SK-N-SH treated with all-trans-retinoic acid at 6 μM for 48 hours (cell line): ENCODE results near the gene NPAS3.

Experiments
- ATAC-seq: fragments of 200-7000 bp; cut with Tn5 transposase; 3 replicates; pipeline ENCODE4 v1.9.1; 2020; ENCODE audit warnings: mild to moderate bottlenecking, moderate library complexity
- ARNTL ChIP-seq: fragments of 450-650 bp; formaldehyde crosslinking; IDR thresholded peaks from 2 replicates; pipeline ENCODE4 v1.5.0; 2020; ENCODE audit warnings: low read depth, mild to moderate bottlenecking, moderate library complexity, borderline replicate concordance
- BACH2 ChIP-seq: fragments of 250-450 bp; sonication (Bioruptor Pico); IDR thresholded peaks from 2 replicates; pipeline ENCODE4 v1.9.0; 2021; ENCODE audit warnings: mild to moderate bottlenecking, borderline replicate concordance
- CSDC2 ChIP-seq: fragments of 250-450 bp; sonication (Bioruptor Pico); IDR thresholded peaks from 2 replicates; pipeline ENCODE4 v1.5.0; 2020; ENCODE audit warnings: mild to moderate bottlenecking, moderate library complexity
- ESRRG ChIP-seq: fragments of 250-450 bp; sonication (Bioruptor Pico); IDR thresholded peaks from 2 replicates; pipeline ENCODE4 v1.6.1; 2021; ENCODE audit warnings: mild to moderate bottlenecking
- GLIS3 ChIP-seq: fragments of 250-450 bp; sonication (Bioruptor Pico); IDR thresholded peaks from 2 replicates; pipeline ENCODE4 v1.5.0; 2020; ENCODE audit warnings: mild to moderate bottlenecking, moderate library complexity
- ISL1 ChIP-seq: fragments of 250-450 bp; sonication (Bioruptor Pico); IDR thresholded peaks from 2 replicates; pipeline ENCODE4 v2.1.2; 2022; ENCODE audit warnings: mild to moderate bottlenecking, moderate library complexity
- OSR1 ChIP-seq: fragments of 250-450 bp; sonication (Bioruptor Pico); IDR thresholded peaks from 2 replicates; pipeline ENCODE4 v1.8.0; 2022; ENCODE audit warnings: moderate library complexity, mild to moderate bottlenecking, inconsistent platforms
- PPARA ChIP-seq: fragments of 250-450 bp; sonication (Bioruptor Pico); IDR thresholded peaks from 2 replicates; pipeline ENCODE4 v1.5.0; 2020; ENCODE audit warnings: mild to moderate bottlenecking, borderline replicate concordance
- RARB ChIP-seq: fragments of 250-450 bp; sonication (Bioruptor Pico); IDR thresholded peaks from 2 replicates; pipeline ENCODE4 v1.8.0; 2021; ENCODE audit warnings: mild to moderate bottlenecking, moderate library complexity
- TCF4 ChIP-seq: fragments of 250-450 bp; sonication (Bioruptor Pico); IDR thresholded peaks from 2 replicates; pipeline ENCODE4 v1.8.0; 2021; ENCODE audit warnings: mild to moderate bottlenecking, moderate library complexity, borderline replicate concordance
- TOX ChIP-seq: fragments of 250-450 bp; sonication (Bioruptor Pico); IDR thresholded peaks from 2 replicates; pipeline ENCODE4 v1.8.0; 2021; ENCODE audit warnings: mild to moderate bottlenecking, moderate library complexity, borderline replicate concordance
- ZC3H10 ChIP-seq: fragments of 250-450 bp; sonication (Bioruptor Pico); IDR thresholded peaks from 2 replicates; pipeline ENCODE4 v1.5.1; 2021; ENCODE audit warnings: mild to moderate bottlenecking, moderate library complexity
- ZFP3 ChIP-seq: fragments of 250-450 bp; sonication (Bioruptor Pico); IDR thresholded peaks from 2 replicates; pipeline ENCODE4 v1.5.0; 2020; ENCODE audit warnings: mild to moderate bottlenecking, moderate library complexity
- ZNF565 ChIP-seq: fragments of 450-650 bp; formaldehyde crosslinking; conservative IDR thresholded peaks from 2 replicates; pipeline ENCODE4 v1.5.0; 2020; ENCODE audit warnings: low read depth, mild to moderate bottlenecking, moderate library complexity
- ZNF70 ChIP-seq: fragments of 450-650 bp; formaldehyde crosslinking; IDR thresholded peaks from 2 replicates; pipeline ENCODE4 v1.5.0; 2020; ENCODE audit warnings: mild to moderate bottlenecking, moderate library complexity
- ZNF8 ChIP-seq: fragments of 450-650 bp; formaldehyde crosslinking; IDR thresholded peaks from 2 replicates; pipeline ENCODE4 v1.5.0; 2020; ENCODE audit warnings: mild to moderate bottlenecking, moderate library complexity
- TF ChIP-seq, protein P1 (sequence below): fragments of 250-450 bp; sonication (Bioruptor Pico); IDR thresholded peaks from 2 replicates; pipeline ENCODE4 v1.8.0; 2020; ENCODE audit warnings: mild to moderate bottlenecking, moderate library complexity, borderline replicate concordance
- TF ChIP-seq, protein P2 (sequence below): fragments of 250-450 bp; sonication (Bioruptor Pico); IDR thresholded peaks from 2 replicates; pipeline ENCODE4 v1.5.0; 2020; ENCODE audit warnings: mild to moderate bottlenecking, moderate library complexity
- TF ChIP-seq, protein P3 (sequence below): fragments of 250-450 bp; sonication (Bioruptor Pico); IDR thresholded peaks from 2 replicates; pipeline ENCODE4 v1.8.0; 2021; ENCODE audit warnings: low read depth, mild to moderate bottlenecking, moderate library complexity, borderline replicate concordance
- TF ChIP-seq, protein P4 (sequence below): fragments of 250-450 bp; sonication (Bioruptor Pico); IDR thresholded peaks from 2 replicates; pipeline ENCODE4 v1.5.1; 2021; ENCODE audit warnings: mild to moderate bottlenecking, moderate library complexity
- TF ChIP-seq, protein P5 (sequence below): fragments of 250-450 bp; sonication (Bioruptor Pico); IDR thresholded peaks from 2 replicates; pipeline ENCODE4 v1.5.1; 2020; ENCODE audit warnings: low read depth, mild to moderate bottlenecking, moderate library complexity

The NPAS3 gene

DNA sequence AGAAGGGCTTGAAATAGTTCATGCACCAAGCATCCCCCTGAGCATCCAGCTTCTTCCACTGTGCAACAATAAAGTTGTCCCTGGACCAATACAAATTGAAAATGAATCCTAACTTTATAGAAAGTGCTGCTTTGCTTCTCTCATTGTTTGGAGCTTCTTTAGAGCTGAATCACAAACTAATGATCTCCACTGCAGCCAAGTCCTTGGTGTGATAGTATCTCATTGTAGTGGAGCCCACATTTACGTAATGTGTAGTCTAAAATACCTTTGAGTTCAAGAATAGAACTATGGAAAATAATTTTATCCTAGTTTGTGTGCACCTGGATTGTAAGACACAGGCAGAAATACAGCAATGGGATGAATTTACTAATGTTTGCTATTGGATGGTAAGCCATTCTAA lies 692.3 kb downstream of the NPAS3 start:
- TF ChIP-seq TOX (CRISPR knock-in tag) (no peak), ZFP3 (CRISPR knock-in tag) (no peak), BACH2 (CRISPR knock-in tag) (no peak), ZNF565 (CRISPR knock-in tag) (no peak), CSDC2 (CRISPR knock-in tag) (no peak), ZNF70 (CRISPR knock-in tag) (no peak), ZC3H10 (CRISPR knock-in tag) (no peak)
- TF ChIP-seq, protein P1, sequence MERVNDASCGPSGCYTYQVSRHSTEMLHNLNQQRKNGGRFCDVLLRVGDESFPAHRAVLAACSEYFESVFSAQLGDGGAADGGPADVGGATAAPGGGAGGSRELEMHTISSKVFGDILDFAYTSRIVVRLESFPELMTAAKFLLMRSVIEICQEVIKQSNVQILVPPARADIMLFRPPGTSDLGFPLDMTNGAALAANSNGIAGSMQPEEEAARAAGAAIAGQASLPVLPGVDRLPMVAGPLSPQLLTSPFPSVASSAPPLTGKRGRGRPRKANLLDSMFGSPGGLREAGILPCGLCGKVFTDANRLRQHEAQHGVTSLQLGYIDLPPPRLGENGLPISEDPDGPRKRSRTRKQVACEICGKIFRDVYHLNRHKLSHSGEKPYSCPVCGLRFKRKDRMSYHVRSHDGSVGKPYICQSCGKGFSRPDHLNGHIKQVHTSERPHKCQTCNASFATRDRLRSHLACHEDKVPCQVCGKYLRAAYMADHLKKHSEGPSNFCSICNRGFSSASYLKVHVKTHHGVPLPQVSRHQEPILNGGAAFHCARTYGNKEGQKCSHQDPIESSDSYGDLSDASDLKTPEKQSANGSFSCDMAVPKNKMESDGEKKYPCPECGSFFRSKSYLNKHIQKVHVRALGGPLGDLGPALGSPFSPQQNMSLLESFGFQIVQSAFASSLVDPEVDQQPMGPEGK, result no peak
- no peak for ATAC-seq

DNA sequence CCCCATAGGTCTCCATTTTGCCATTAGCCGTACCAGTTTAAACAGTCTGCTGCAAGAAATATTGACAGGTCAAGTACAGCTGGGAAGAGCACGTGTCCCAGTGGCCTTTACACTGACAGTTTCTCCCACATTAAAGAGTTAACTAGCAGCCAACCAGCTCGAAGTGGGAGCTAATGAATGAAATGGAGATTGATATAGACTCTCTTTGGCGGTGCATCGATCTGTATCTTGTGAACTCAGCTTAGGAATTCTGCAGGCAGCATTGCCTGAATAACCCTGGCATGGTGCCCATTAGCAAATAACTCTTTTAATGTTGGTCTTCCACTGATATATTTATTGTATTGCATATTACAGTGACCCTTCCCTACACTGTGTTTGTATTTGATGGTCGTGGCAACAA lies 692.8 kb downstream of the NPAS3 start:
- ATAC-seq, result no peak
- no peak for TF ChIP-seq PPARA (CRISPR knock-in tag)
- TF ChIP-seq, protein P2, sequence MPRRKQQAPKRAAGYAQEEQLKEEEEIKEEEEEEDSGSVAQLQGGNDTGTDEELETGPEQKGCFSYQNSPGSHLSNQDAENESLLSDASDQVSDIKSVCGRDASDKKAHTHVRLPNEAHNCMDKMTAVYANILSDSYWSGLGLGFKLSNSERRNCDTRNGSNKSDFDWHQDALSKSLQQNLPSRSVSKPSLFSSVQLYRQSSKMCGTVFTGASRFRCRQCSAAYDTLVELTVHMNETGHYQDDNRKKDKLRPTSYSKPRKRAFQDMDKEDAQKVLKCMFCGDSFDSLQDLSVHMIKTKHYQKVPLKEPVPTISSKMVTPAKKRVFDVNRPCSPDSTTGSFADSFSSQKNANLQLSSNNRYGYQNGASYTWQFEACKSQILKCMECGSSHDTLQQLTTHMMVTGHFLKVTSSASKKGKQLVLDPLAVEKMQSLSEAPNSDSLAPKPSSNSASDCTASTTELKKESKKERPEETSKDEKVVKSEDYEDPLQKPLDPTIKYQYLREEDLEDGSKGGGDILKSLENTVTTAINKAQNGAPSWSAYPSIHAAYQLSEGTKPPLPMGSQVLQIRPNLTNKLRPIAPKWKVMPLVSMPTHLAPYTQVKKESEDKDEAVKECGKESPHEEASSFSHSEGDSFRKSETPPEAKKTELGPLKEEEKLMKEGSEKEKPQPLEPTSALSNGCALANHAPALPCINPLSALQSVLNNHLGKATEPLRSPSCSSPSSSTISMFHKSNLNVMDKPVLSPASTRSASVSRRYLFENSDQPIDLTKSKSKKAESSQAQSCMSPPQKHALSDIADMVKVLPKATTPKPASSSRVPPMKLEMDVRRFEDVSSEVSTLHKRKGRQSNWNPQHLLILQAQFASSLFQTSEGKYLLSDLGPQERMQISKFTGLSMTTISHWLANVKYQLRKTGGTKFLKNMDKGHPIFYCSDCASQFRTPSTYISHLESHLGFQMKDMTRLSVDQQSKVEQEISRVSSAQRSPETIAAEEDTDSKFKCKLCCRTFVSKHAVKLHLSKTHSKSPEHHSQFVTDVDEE, result no peak

DNA sequence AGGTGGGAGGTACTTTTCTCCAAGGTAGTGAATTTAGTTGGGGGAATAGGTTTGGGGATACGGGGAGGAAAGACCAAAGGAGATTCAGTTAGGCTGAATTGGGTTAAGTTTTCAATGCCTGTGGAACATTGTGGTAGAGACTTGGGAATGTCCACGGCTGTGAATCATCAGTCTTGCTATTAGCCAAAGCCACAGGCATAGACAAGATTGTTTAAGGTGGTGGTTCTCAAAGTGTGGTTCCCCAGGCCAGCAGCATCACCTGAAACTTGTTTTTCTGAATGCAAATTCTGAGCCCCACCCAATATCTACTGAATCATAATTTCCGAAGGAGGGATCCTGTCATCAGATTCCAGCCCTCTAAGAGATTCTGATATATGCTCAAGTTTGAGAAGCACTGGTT lies 696.0 kb downstream of the NPAS3 start:
- TF ChIP-seq ZNF70 (CRISPR knock-in tag) (no peak), TCF4 (CRISPR knock-in tag) (no peak), ISL1 (CRISPR knock-in tag) (no peak), GLIS3 (CRISPR knock-in tag) (no peak), RARB (no peak), ESRRG (no peak), OSR1 (no peak), ZNF565 (CRISPR knock-in tag) (no peak), ZC3H10 (CRISPR knock-in tag) (no peak), TOX (CRISPR knock-in tag) (no peak), ZNF8 (CRISPR knock-in tag) (no peak), ZFP3 (CRISPR knock-in tag) (no peak), BACH2 (CRISPR knock-in tag) (no peak), ARNTL (CRISPR knock-in tag) (no peak), PPARA (CRISPR knock-in tag) (no peak)
- TF ChIP-seq, protein P3, sequence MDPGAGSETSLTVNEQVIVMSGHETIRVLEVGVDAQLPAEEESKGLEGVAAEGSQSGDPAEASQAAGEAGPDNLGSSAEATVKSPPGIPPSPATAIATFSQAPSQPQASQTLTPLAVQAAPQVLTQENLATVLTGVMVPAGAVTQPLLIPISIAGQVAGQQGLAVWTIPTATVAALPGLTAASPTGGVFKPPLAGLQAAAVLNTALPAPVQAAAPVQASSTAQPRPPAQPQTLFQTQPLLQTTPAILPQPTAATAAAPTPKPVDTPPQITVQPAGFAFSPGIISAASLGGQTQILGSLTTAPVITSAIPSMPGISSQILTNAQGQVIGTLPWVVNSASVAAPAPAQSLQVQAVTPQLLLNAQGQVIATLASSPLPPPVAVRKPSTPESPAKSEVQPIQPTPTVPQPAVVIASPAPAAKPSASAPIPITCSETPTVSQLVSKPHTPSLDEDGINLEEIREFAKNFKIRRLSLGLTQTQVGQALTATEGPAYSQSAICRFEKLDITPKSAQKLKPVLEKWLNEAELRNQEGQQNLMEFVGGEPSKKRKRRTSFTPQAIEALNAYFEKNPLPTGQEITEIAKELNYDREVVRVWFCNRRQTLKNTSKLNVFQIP (CRISPR knock-in tag), result no peak
- TF ChIP-seq, protein P4, sequence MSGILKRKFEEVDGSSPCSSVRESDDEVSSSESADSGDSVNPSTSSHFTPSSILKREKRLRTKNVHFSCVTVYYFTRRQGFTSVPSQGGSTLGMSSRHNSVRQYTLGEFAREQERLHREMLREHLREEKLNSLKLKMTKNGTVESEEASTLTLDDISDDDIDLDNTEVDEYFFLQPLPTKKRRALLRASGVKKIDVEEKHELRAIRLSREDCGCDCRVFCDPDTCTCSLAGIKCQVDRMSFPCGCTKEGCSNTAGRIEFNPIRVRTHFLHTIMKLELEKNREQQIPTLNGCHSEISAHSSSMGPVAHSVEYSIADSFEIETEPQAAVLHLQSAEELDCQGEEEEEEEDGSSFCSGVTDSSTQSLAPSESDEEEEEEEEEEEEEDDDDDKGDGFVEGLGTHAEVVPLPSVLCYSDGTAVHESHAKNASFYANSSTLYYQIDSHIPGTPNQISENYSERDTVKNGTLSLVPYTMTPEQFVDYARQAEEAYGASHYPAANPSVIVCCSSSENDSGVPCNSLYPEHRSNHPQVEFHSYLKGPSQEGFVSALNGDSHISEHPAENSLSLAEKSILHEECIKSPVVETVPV (CRISPR knock-in tag), result no peak
- TF ChIP-seq, protein P5, sequence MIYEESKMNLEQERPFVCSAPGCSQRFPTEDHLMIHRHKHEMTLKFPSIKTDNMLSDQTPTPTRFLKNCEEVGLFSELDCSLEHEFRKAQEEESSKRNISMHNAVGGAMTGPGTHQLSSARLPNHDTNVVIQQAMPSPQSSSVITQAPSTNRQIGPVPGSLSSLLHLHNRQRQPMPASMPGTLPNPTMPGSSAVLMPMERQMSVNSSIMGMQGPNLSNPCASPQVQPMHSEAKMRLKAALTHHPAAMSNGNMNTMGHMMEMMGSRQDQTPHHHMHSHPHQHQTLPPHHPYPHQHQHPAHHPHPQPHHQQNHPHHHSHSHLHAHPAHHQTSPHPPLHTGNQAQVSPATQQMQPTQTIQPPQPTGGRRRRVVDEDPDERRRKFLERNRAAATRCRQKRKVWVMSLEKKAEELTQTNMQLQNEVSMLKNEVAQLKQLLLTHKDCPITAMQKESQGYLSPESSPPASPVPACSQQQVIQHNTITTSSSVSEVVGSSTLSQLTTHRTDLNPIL (CRISPR knock-in tag), result no peak
- TF ChIP-seq, all 23 proteins: peak for 0

More for the DNA sequence above, 696.0 kb downstream of the NPAS3 start:
- ATAC-seq, result no peak
